ENCODE measurements around the gene TANK.
"Not testable (repeated sequence)": the region's sequence is repeated elsewhere in the genome, so short reads cannot be mapped to it uniquely, and the experiment has no call there.

Gene TANK

DNA sequence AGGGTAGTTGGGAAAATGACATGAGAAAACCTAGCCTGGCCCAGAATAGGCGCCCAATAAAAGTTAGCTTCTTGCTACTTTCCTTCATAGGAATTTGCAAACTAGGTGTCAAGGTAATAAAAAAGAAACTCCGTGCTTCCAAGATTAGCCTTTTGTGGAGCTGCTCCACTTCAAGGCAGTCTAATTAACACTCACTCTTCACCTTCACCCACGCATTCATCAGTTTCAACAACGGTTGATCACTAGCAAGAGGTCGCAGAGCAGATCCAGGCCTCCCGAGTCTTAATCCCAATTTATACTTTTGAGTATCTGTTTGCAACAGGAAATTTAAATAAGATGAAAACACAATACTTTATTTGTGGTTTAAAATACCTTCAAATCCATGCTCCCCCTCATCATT, 39.5 kb upstream of the TANK start:
- H3K4me3 ChIP-seq (ENCODE audit: low read depth, low read length): no peak overlapping the region
- H3K36me3 ChIP-seq (ENCODE audit: insufficient read depth, low read length): no peaks in the 10 kb centered on the region
- no peaks in the 10 kb centered on the region for H3K27me3 ChIP-seq (ENCODE audit: insufficient read depth, low read length)
- H3K79me2 ChIP-seq (ENCODE audit: control insufficient read depth, insufficient read depth, low read length, unreplicated experiment): no peaks in the 10 kb centered on the region
- no peak overlapping the region for H2AFZ ChIP-seq (ENCODE audit: low read length, unreplicated experiment)
- peaks cover 27% of the 10 kb centered on the region for H3K4me1 ChIP-seq (ENCODE audit: control insufficient read depth, insufficient read depth, low read length, unreplicated experiment)
- H3K27ac ChIP-seq (ENCODE audit: low read depth, low read length): no peak overlapping the region

GRCh38 chr2:161121622-161122021, 38.6 kb upstream of the TANK start:
- H3K4me3 ChIP-seq (ENCODE audit: low read depth, low read length): no peak overlapping the region
- H3K36me3 ChIP-seq (ENCODE audit: insufficient read depth, low read length): no peaks in the 10 kb centered on the region
- no peaks in the 10 kb centered on the region for H3K79me2 ChIP-seq (ENCODE audit: control insufficient read depth, insufficient read depth, low read length, unreplicated experiment)
- H3K27me3 ChIP-seq (ENCODE audit: insufficient read depth, low read length): no peaks in the 10 kb centered on the region
- H3K4me1 ChIP-seq (ENCODE audit: control insufficient read depth, insufficient read depth, low read length, unreplicated experiment): peaks cover 27% of the 10 kb centered on the region
- no peak overlapping the region for H2AFZ ChIP-seq (ENCODE audit: low read length, unreplicated experiment)
- H3K27ac ChIP-seq (ENCODE audit: low read depth, low read length): no peak overlapping the region

DNA sequence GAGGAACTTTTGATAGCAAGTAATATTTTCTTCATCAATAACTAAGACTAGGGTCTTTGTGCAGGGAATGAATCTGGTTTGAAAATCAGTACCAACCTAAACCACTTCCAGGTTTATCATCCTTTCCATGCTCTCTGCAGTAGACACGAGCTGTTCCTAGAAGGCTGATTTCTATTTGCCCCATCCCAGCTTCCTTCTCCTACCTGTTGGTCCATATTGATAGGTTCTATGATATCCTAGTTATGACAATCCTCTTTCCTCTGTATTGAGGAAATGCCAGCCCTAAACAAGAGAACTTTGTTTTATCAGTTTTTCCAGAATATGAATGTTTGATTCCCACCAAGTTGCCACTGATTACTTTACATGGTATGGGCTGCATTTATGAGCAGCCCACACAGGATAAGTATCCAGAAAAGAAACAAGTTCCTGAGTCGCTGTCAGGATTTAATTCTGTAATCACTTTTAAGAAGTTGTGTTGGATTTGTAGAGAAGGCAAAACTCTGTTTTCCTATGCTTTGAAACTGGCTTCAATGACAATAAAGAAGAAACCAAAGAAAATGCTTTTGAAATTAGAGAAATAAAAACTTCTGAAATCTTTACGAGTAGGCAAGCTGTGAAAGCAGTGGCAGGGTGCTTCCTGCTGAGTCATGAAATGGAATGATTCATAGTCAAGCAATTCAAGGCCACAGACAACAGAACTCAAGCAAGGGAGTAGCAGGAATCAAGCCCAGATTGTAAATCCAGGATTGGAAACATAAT, 37.3 kb upstream of the TANK start:
- Histone ChIP-seq H2AFZ (ENCODE audit: low read length, unreplicated experiment) (peak overlapping the region; percentile 91), H3K4me3 (ENCODE audit: low read depth, low read length) (peak overlapping the region; percentile 48), H3K4me1 (ENCODE audit: control insufficient read depth, insufficient read depth, low read length, unreplicated experiment) (peaks cover 27% of the 10 kb centered on the region), H3K36me3 (ENCODE audit: insufficient read depth, low read length) (no peaks in the 10 kb centered on the region), H3K27ac (ENCODE audit: low read depth, low read length) (peak overlapping the region; percentile 93), H3K27me3 (ENCODE audit: insufficient read depth, low read length) (no peaks in the 10 kb centered on the region), H3K79me2 (ENCODE audit: control insufficient read depth, insufficient read depth, low read length, unreplicated experiment) (no peaks in the 10 kb centered on the region)

DNA sequence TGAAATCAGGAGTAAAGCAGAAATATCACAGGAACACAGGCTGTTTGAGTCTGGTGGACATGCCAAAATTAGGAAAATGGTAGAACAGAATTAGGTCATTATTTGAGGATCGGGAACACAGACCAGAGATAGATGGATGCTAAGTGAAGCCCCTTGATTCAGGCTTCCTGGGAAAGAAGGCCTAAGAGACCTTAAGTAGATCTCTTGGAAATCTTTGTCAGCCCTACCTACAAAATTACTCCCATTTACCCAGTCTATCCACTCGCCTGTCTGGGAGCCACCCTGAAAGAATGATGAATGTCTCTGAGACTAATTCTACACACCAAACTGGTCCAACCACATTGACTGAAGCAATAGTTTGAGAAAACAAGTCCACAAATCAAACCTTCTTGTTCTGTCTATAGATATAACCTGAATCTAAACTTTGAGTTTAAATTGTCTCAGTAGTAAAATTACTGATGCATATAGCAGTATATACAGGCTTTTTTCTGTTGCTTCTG, 36.6 kb upstream of the TANK start:
- Histone ChIP-seq H2AFZ (ENCODE audit: low read length, unreplicated experiment) (peak overlapping the region; percentile 40), H3K27ac (ENCODE audit: low read depth, low read length) (peak overlapping the region; percentile 93), H3K4me1 (ENCODE audit: control insufficient read depth, insufficient read depth, low read length, unreplicated experiment) (peaks cover 27% of the 10 kb centered on the region), H3K36me3 (ENCODE audit: insufficient read depth, low read length) (no peaks in the 10 kb centered on the region), H3K79me2 (ENCODE audit: control insufficient read depth, insufficient read depth, low read length, unreplicated experiment) (no peaks in the 10 kb centered on the region), H3K4me3 (ENCODE audit: low read depth, low read length) (peak overlapping the region; percentile 48; the same call in 1 of the 2 replicates), H3K27me3 (ENCODE audit: insufficient read depth, low read length) (no peaks in the 10 kb centered on the region)

DNA sequence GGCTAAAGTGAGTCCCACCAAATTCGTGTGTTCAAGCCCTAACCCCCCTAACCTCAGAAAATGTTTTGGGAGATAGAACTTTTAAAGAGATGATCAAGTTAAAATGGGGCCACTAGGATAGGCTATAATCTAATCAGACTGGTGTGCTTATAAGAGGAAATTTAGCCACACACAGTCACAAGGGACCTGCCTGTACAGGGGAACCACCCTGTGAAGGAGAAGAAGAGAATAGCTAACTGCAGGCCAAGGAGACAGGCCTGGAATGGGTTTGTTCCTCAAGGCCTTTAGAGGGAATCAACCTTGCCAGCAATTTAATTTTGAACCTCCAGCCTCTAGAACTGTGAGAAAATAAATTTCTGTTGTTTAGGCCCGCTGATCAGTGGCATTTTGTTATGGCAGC, 36.0 kb upstream of the TANK start:
- no peaks in the 10 kb centered on the region for H3K27me3 ChIP-seq (ENCODE audit: insufficient read depth, low read length)
- no peaks in the 10 kb centered on the region for H3K79me2 ChIP-seq (ENCODE audit: control insufficient read depth, insufficient read depth, low read length, unreplicated experiment)
- H2AFZ ChIP-seq (ENCODE audit: low read length, unreplicated experiment): peak overlapping the region; percentile 8
- no peak overlapping the region for H3K4me3 ChIP-seq (ENCODE audit: low read depth, low read length)
- H3K4me1 ChIP-seq (ENCODE audit: control insufficient read depth, insufficient read depth, low read length, unreplicated experiment): peaks cover 27% of the 10 kb centered on the region
- peak overlapping the region; percentile 93 for H3K27ac ChIP-seq (ENCODE audit: low read depth, low read length)
- no peaks in the 10 kb centered on the region for H3K36me3 ChIP-seq (ENCODE audit: insufficient read depth, low read length)

DNA sequence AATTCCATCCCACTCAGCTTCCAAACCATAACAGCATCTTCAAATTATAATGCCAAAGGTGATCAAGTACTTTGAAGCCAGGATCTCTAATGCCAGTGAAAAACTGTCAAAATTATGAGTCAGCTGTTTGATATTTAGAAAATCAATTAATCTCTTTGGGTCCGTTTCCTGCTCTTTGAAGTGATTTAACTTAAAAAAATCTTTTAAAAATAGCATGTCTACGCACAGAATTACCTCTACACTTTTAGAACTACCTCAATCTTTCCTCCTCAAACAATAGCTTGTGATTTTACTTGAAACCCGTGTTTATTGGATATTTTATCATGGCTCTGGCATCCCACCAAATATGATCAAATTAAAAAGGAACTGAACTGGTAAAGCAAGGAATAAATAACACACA, 31.3 kb upstream of the TANK start:
- Histone ChIP-seq H3K27me3 (ENCODE audit: insufficient read depth, low read length) (no peaks in the 10 kb centered on the region), H2AFZ (ENCODE audit: low read length, unreplicated experiment) (no peak overlapping the region), H3K4me1 (ENCODE audit: control insufficient read depth, insufficient read depth, low read length, unreplicated experiment) (peaks cover 10% of the 10 kb centered on the region), H3K4me3 (ENCODE audit: low read depth, low read length) (no peak overlapping the region), H3K27ac (ENCODE audit: low read depth, low read length) (no peak overlapping the region), H3K79me2 (ENCODE audit: control insufficient read depth, insufficient read depth, low read length, unreplicated experiment) (no peaks in the 10 kb centered on the region), H3K36me3 (ENCODE audit: insufficient read depth, low read length) (no peaks in the 10 kb centered on the region)

DNA sequence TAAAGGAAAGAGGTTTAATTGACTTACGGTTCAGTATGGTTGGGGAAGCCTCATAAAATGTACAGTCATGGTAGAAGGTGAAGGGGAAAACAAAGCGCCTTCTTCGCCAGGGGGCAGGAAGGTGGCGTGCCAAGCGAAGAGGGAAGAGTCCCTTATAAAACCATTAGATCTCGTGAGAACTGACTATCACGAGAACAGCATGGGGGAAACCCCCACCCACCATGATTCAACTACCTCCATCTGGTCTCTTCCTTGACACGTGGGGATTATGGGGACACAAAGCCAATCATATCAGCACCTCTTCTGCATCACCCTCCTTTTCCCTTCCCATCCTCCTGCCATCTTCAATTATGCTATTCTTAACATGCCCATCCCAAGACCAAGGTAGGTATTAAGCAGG, 29.9 kb upstream of the TANK start:
- H3K4me1 ChIP-seq (ENCODE audit: control insufficient read depth, insufficient read depth, low read length, unreplicated experiment): peaks cover 8% of the 10 kb centered on the region
- no peak overlapping the region for H3K27ac ChIP-seq (ENCODE audit: low read depth, low read length)
- no peak overlapping the region for H2AFZ ChIP-seq (ENCODE audit: low read length, unreplicated experiment)
- no peaks in the 10 kb centered on the region for H3K79me2 ChIP-seq (ENCODE audit: control insufficient read depth, insufficient read depth, low read length, unreplicated experiment)
- no peak overlapping the region for H3K4me3 ChIP-seq (ENCODE audit: low read depth, low read length)
- H3K27me3 ChIP-seq (ENCODE audit: insufficient read depth, low read length): no peaks in the 10 kb centered on the region
- no peaks in the 10 kb centered on the region for H3K36me3 ChIP-seq (ENCODE audit: insufficient read depth, low read length)

- H3K27me3 ChIP-seq (ENCODE audit: insufficient read depth, low read length): no peaks in the 10 kb centered on the region
- no peaks in the 10 kb centered on the region for H3K79me2 ChIP-seq (ENCODE audit: control insufficient read depth, insufficient read depth, low read length, unreplicated experiment)
- no peak overlapping the region for H3K4me3 ChIP-seq (ENCODE audit: low read depth, low read length)
- H3K4me1 ChIP-seq (ENCODE audit: control insufficient read depth, insufficient read depth, low read length, unreplicated experiment): peaks cover 16% of the 10 kb centered on the region
- H3K36me3 ChIP-seq (ENCODE audit: insufficient read depth, low read length): no peaks in the 10 kb centered on the region
- H3K27ac ChIP-seq (ENCODE audit: low read depth, low read length): no peak overlapping the region
- no peak overlapping the region for H2AFZ ChIP-seq (ENCODE audit: low read length, unreplicated experiment)
Measured at GRCh38 chr2:161131074-161131680, 29.1 kb upstream of the TANK start.

GRCh38 chr2:161131804-161132203, 28.4 kb upstream of the TANK start:
- H3K79me2 ChIP-seq (ENCODE audit: control insufficient read depth, insufficient read depth, low read length, unreplicated experiment): no peaks in the 10 kb centered on the region

DNA sequence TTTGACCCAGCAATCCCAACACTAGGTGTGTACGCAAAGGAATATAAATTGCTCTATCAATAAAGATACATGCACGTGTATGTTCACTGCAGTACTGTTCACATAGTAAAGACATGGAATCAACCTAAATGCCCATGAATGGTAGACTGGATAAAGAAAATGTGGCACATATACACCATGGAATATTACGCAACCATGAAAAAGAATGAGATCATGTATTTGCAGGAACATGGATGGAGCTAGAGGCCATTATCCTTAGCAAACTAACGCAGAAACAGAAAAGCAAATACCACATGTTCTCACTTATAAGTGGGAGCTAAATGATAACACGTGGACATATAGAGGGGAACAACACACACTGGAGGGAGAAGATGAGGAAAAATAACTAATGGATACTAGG, 27.8 kb upstream of the TANK start:
- H2AFZ ChIP-seq (ENCODE audit: low read length, unreplicated experiment); H3K79me2 ChIP-seq (ENCODE audit: control insufficient read depth, insufficient read depth, low read length, unreplicated experiment); H3K36me3 ChIP-seq (ENCODE audit: insufficient read depth, low read length); H3K27me3 ChIP-seq (ENCODE audit: insufficient read depth, low read length); H3K4me3 ChIP-seq (ENCODE audit: low read depth, low read length); H3K27ac ChIP-seq (ENCODE audit: low read depth, low read length): not testable (repeated sequence)
- peaks cover 24% of the 10 kb centered on the region for H3K4me1 ChIP-seq (ENCODE audit: control insufficient read depth, insufficient read depth, low read length, unreplicated experiment)

More at GRCh38 chr2:161131804-161132203, 28.4 kb upstream of the TANK start:
- Histone ChIP-seq H2AFZ (ENCODE audit: low read length, unreplicated experiment) (no peak overlapping the region), H3K27ac (ENCODE audit: low read depth, low read length) (no peak overlapping the region), H3K4me1 (ENCODE audit: control insufficient read depth, insufficient read depth, low read length, unreplicated experiment) (peaks cover 22% of the 10 kb centered on the region), H3K27me3 (ENCODE audit: insufficient read depth, low read length) (no peaks in the 10 kb centered on the region), H3K36me3 (ENCODE audit: insufficient read depth, low read length) (no peaks in the 10 kb centered on the region), H3K4me3 (ENCODE audit: low read depth, low read length) (no peak overlapping the region)

DNA sequence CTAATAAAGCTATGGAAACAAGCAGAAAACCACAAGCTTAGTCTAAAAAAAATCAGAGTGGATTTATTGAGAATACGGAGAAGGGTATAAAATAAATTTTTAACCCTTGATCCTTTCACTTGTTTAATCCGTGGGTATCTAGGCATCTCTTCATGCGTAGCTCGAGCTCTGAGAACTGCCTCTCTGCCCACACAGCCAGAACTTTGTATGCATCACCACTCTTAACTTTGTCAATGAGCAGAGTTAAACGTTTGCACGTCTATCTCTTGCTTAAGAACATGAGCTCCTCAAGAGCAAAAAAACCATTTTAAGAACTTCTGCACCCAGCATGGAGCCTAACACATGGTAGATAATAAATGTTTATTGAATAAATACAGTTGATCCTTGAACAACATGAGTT, 26.9 kb upstream of the TANK start:
- Histone ChIP-seq H3K36me3 (ENCODE audit: insufficient read depth, low read length) (no peaks in the 10 kb centered on the region), H3K4me1 (ENCODE audit: control insufficient read depth, insufficient read depth, low read length, unreplicated experiment) (peaks cover 24% of the 10 kb centered on the region), H3K4me3 (ENCODE audit: low read depth, low read length) (no peak overlapping the region), H3K27me3 (ENCODE audit: insufficient read depth, low read length) (no peaks in the 10 kb centered on the region), H2AFZ (ENCODE audit: low read length, unreplicated experiment) (no peak overlapping the region), H3K27ac (ENCODE audit: low read depth, low read length) (no peak overlapping the region), H3K79me2 (ENCODE audit: control insufficient read depth, insufficient read depth, low read length, unreplicated experiment) (no peaks in the 10 kb centered on the region)

Measured in ACC112 (cell line).